Lower leg skin (tissue), 3 donors: ENCODE data around the gene TBX15.

ENCODE experiments used
- CTCF ChIP-seq, 3 donors: fragments of 450-650 bp; IDR thresholded peaks; one replicate each; pipeline ENCODE4 v1.5.1; 2016; ENCODE audit warnings: antibody characterized with exemption in 3 of 3, mild to moderate bottlenecking in 3 of 3, moderate library complexity in 2 of 3
- POLR2A ChIP-seq, 2 donors: fragments of 450-650 bp; IDR thresholded peaks; one replicate each; pipeline ENCODE4 v1.6.1; 2016 to 2017; ENCODE audit warnings: antibody characterized with exemption in 2 of 2, mild to moderate bottlenecking in 1 of 2, moderate library complexity in 1 of 2

GRCh38 chr1:118868387-118868786 is 119.8 kb downstream of the TBX15 start:
- TF ChIP-seq CTCF (IDR thresholded peaks at IDR 0.05) (no peak), POLR2A (IDR thresholded peaks at IDR 0.05) (no peak)
